GM04503 (cell line): Measurements from ENCODE around the gene ITIH3.

ENCODE experiments used
- DNase-seq: peaks from one replicate; pipeline ENCODE4 v3.0.0-alpha.2; 2012; ENCODE audit warnings: low read depth

Gene ITIH3

GRCh38 chr3:52845691-52846431 is 51.3 kb downstream of the ITIH3 start:
- no peak for DNase-seq

DNA sequence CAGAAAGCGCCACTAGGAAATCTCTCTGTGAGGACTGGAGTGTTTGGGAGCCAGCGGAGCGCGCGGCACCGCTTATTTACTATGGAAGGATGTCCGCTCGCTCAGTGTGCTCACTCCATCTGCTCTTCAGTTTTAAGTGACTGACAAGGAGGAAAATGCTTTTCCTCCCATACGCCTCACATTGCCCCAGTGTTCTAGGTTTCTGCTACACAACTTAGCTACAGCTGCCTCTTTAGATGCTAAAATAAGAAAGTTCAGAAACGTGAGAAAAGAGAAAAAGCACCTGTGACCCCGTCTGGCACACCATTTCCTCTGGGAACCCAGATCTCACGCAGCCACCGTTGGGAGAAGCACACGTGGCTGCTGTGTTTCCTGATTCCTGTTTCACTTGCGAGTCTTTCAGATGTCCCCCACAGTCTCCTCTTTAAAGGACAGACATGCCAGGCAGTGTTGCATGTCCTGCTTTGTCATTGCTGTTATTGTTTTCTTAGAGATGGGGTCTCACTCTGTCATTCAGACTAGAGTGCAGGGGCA is 51.9 kb downstream of the ITIH3 start:
- DNase-seq, result no peak

- DNase-seq, result no peak
These were observed 52.6 kb downstream of the ITIH3 start for GRCh38 chr3:52847241-52847640.

GRCh38 chr3:52847726-52848125 is 53.1 kb downstream of the ITIH3 start:
- DNase-seq, result no peak

DNA sequence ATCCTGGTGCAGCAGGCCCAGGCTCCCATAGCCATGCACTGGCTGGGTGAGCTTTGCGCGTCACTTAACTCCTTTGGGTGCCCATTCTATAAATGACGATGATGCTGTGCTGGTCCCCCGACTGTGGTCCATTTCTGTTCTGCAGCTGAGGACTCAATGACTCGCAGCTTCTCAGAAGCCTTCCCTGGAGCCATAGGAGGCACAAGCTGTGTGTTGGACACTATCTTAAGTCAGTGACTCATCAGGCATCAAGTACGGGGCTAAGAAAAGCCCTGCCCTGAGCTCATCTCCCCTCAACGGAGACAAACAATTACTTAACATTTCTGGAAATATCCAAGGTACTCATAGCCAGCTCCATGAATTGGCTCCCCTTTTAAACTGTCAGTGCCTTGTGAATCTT is 54.0 kb downstream of the ITIH3 start:
- peak; percentile 59 for DNase-seq

GRCh38 chr3:52849656-52850055 is 55.1 kb downstream of the ITIH3 start:
- no peak for DNase-seq

GRCh38 chr3:52851348-52851747 is 56.8 kb downstream of the ITIH3 start:
- no peak for DNase-seq

DNA sequence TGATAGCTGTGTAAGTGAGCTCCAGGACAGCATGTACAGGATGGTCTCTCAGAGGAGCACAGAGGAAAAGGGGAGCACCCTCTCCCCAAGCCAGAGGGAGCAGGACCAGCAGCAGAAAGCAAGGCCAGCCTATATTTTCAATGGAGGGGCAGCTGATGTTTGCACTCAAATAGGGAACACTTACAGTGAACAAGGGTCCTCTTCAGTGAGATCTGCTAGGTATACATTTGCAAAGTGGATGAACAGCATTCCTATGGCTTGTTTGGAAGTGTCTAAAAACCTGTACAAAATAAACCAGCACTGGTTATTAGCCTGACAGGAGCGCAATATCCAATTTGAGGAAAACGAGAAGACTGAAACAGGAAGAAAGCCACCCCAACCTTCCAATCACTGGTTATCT is 57.8 kb downstream of the ITIH3 start:
- no peak for DNase-seq

DNA sequence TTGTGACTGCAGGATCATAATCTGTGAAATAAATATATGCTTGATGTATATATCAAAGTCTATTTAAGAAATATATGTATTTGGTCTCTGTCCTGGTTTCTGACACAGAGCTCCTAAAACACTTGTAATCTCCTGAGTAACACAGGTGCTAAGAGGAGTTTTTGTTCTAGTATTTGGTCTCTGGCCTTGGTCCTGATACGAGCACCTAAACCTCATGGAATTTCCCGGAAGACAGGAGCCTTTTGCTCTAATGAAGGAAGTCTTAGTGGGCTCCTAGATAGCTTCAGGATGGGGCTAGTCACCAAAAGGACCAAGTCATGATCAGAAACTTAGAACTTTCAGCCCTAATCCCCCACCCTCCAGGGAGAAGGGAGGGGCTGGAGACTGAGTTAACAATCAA is 59.4 kb downstream of the ITIH3 start:
- DNase-seq, result no peak

GRCh38 chr3:52856666-52857065 is 62.1 kb downstream of the ITIH3 start:
- no peak for DNase-seq

DNA sequence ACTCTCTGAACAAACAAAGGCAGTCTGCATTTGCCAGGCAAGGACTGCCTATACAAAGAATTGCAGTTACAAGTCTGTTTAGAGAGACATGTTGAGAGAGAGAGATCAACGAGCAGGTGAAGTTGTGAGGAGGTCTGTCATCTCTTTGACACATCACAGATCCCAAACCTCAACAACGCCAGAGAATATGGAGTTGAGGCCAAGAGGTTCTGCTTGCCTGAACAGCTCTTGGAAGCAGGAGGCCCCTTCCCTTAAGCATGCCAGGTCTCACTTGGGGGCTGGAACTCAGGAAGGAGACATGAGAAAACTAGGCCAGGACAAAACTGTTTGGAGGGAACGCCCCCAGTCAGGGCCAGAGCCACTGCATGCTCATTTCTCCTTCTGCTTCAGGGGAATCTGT is 62.5 kb downstream of the ITIH3 start:
- DNase-seq, result no peak

DNA sequence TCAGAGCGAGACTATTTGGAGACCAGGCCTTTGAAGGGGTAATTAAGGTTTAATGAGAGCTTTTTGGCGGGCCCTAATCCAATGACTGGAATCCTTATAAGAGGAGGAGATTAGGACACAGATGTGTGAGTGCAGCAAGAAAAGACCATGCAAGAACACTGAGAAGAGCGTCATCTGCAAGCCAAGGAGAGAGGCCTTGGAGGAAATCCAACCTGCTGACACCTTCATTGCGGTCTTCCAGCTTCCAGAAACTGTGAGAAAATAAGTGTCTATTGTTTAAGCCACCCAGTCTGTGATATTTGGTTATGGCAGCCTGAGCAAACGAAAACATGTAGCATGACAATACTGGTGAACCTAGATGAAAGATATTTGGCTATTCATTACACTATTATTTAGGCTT is 63.3 kb downstream of the ITIH3 start:
- no peak for DNase-seq
